HG02885 (cell line): ENCODE data around the gene UNC13D.
"Not testable (repeated sequence)": the region's sequence is repeated elsewhere in the genome, so short reads cannot be mapped to it uniquely, and the experiment has no call there.

ENCODE experiments used
- ATAC-seq: cut with Tn5 transposase; IDR thresholded peaks from one replicate; pipeline ENCODE4 v1.9.1; 2021; ENCODE audit warnings: mild to moderate bottlenecking; ENCODE audit not compliant: unreplicated experiment, poor library complexity

Gene UNC13D

GRCh38 chr17:75778066-75778860 lies 65.9 kb downstream of the UNC13D start:
- ATAC-seq: not testable (repeated sequence)

GRCh38 chr17:75777296-75777922 lies 66.8 kb downstream of the UNC13D start:
- no peak for ATAC-seq
